Esophagus muscularis mucosa (tissue), 2 donors: ENCODE results near the gene RPL14.

Experiments
- POLR2A ChIP-seq: fragments of 450-650 bp; IDR thresholded peaks from one replicate; pipeline ENCODE4 v1.6.1; 2017; ENCODE audit warnings: antibody characterized with exemption, moderate library complexity, mild to moderate bottlenecking, low read depth
- POLR2AphosphoS5 ChIP-seq, 2 donors: sonication (generic); formaldehyde crosslinking; IDR thresholded peaks; one replicate each; pipeline ENCODE4 v1.6.1; 2017; ENCODE audit warnings: antibody characterized with exemption in 2 of 2

- TF ChIP-seq POLR2A (no peak), POLR2AphosphoS5 (IDR thresholded peaks at IDR 0.05) (no peak)
Measured at GRCh38 chr3:40477666-40478065, 20.5 kb downstream of the RPL14 start.
